IMR-90 (cell line): Measurements from ENCODE around the gene CD80.

ENCODE experiments used
- BHLHE40 ChIP-seq: fragments of 150-350 bp; IDR thresholded peaks from 2 replicates; pipeline ENCODE4 v1.6.1; 2016; ENCODE audit warnings: mild to moderate bottlenecking, low read depth, low read length
- CEBPB ChIP-seq: IDR thresholded peaks from 2 replicates; pipeline ENCODE4 v1.6.1; 2012; ENCODE audit warnings: low read depth, low read length, improper control_type of control experiment
- CHD1 ChIP-seq: IDR thresholded peaks from 2 replicates; pipeline ENCODE4 v1.6.1; 2012; ENCODE audit warnings: low read depth, low read length, improper control_type of control experiment
- MAFK ChIP-seq: IDR thresholded peaks from 2 replicates; pipeline ENCODE4 v1.6.1; 2012; ENCODE audit warnings: low read depth, low read length, improper control_type of control experiment
- MAZ ChIP-seq: IDR thresholded peaks from 2 replicates; pipeline ENCODE4 v1.6.1; 2012; ENCODE audit warnings: low read depth, mild to moderate bottlenecking, low read length, improper control_type of control experiment, moderate library complexity, borderline replicate concordance
- MXI1 ChIP-seq: IDR thresholded peaks from 2 replicates; pipeline ENCODE4 v1.6.1; 2012; ENCODE audit warnings: low read depth, mild to moderate bottlenecking, low read length, moderate library complexity, borderline replicate concordance
- POLR2A ChIP-seq: IDR thresholded peaks from 2 replicates; pipeline ENCODE4 v1.6.1; 2012; ENCODE audit warnings: mild to moderate bottlenecking, low read depth, low read length
- RAD21 ChIP-seq: IDR thresholded peaks from 2 replicates; pipeline ENCODE4 v1.6.1; 2012; ENCODE audit warnings: low read length, improper control_type of control experiment
- RCOR1 ChIP-seq: IDR thresholded peaks from 2 replicates; pipeline ENCODE4 v1.6.1; 2012; ENCODE audit warnings: mild to moderate bottlenecking, low read length, improper control_type of control experiment; ENCODE audit not compliant: insufficient replicate concordance
- SMC3 ChIP-seq: fragments of 150-350 bp; IDR thresholded peaks from 2 replicates; pipeline ENCODE4 v1.6.1; 2016; ENCODE audit warnings: low read depth, mild to moderate bottlenecking, antibody characterized with exemption, low read length, moderate library complexity
- TF ChIP-seq, protein P1 (sequence below): conservative IDR thresholded peaks from 2 replicates; pipeline ENCODE4 v1.5.1; 2012; ENCODE audit warnings: mild to moderate bottlenecking, low read depth, low read length, improper control_type of control experiment
- TF ChIP-seq, protein P2 (sequence below): fragments of 150-350 bp; IDR thresholded peaks from 2 replicates; pipeline ENCODE4 v1.6.1; 2017; ENCODE audit warnings: mild to moderate bottlenecking, antibody characterized with exemption, low read length, low read depth

DNA sequence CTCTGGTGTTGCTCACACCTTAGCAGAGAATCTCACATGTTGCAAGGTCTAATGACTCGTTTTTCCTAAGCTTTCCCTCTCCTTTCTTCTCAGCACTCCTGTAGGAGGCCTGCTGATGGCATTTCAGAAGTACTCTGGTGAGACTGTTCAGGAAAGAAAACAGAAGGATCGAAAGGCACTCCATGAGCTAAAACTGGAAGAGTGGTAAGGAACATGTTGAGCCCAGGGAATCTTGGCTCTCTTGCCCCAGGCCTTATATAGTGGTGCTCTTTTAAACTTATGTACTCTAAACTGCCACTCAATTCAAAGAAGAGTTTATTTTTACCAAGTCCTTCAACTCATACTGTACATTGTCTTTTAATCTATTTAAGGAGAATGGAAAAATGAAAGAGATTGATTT, 42.3 kb downstream of the CD80 start:
- TF ChIP-seq, protein P1, sequence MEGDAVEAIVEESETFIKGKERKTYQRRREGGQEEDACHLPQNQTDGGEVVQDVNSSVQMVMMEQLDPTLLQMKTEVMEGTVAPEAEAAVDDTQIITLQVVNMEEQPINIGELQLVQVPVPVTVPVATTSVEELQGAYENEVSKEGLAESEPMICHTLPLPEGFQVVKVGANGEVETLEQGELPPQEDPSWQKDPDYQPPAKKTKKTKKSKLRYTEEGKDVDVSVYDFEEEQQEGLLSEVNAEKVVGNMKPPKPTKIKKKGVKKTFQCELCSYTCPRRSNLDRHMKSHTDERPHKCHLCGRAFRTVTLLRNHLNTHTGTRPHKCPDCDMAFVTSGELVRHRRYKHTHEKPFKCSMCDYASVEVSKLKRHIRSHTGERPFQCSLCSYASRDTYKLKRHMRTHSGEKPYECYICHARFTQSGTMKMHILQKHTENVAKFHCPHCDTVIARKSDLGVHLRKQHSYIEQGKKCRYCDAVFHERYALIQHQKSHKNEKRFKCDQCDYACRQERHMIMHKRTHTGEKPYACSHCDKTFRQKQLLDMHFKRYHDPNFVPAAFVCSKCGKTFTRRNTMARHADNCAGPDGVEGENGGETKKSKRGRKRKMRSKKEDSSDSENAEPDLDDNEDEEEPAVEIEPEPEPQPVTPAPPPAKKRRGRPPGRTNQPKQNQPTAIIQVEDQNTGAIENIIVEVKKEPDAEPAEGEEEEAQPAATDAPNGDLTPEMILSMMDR = no peak
- TF ChIP-seq, protein P2, sequence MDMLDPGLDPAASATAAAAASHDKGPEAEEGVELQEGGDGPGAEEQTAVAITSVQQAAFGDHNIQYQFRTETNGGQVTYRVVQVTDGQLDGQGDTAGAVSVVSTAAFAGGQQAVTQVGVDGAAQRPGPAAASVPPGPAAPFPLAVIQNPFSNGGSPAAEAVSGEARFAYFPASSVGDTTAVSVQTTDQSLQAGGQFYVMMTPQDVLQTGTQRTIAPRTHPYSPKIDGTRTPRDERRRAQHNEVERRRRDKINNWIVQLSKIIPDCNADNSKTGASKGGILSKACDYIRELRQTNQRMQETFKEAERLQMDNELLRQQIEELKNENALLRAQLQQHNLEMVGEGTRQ = no peak
- no peak for TF ChIP-seq POLR2A
- no peak for TF ChIP-seq RAD21
- TF ChIP-seq RCOR1 = no peak
- TF ChIP-seq CHD1 = no peak
- TF ChIP-seq MAFK = no peak
- TF ChIP-seq MAZ = no peak
- TF ChIP-seq CEBPB = no peak
- no peak for TF ChIP-seq BHLHE40
- no peak for TF ChIP-seq MXI1
- TF ChIP-seq SMC3 = no peak
